ENCODE results near the gene CCR9. TPM values are rescaled to one million over a fixed set of nuclear protein-coding genes. Genes with fewer than 3 reads are reported as not detected.

CCR9 gene
- polyA plus RNA-seq, 3 donors = not detected

DNA sequence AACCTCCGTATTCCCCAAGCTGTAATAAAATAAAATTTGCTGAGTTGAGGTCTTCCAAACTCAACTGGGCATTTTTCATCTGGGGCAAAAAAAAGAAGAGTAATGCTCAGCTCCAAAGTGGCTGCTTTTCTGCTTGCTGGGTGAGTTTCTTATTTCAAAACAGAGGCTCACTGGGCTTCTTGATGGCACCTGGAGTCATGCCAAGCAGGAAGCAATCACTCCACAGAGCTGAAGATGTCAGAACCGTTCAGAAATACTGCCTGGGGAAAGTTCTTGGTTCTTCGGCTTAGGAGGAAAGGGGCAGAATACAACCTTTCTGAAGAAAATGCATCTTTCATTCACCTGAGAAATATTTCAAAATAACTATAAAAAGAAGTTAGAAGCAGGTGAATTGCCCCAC is 4.1 kb downstream of the CCR9 start:
- no peaks in the 10 kb centered on the region for H3K9me3 ChIP-seq (replicated peaks in 1 of 2; ENCODE audit: control insufficient read depth in 1 of 2, insufficient read depth in 1 of 2, low read length in 2 of 2)
- no CpG with 5 or more reads among the region's 3 CpGs for WGBS (ENCODE audit: insufficient coverage)
- Mint-ChIP-seq H3K9me3 (no peaks in the 10 kb centered on the region), H3K27ac (no peak overlapping the region), H3K4me3 (no peak overlapping the region), H3K27me3 (ENCODE audit: low read depth in 3 of 3) (peaks cover 2 to 5% (median 2%) of the 10 kb centered on the region in 3 donors), H3K36me3 (no peaks in the 10 kb centered on the region), H3K4me1 (peaks cover 21% of the 10 kb centered on the region)
- peaks cover 0 to 2% of the 10 kb centered on the region in 2 donors for H3K4me1 ChIP-seq (ENCODE audit: control insufficient read depth in 1 of 2, insufficient read depth in 2 of 2, low read length in 2 of 2)
- no peak overlapping the region for H3K9ac ChIP-seq (ENCODE audit: insufficient read depth, low read length, poor library complexity, severe bottlenecking)
- H3K36me3 ChIP-seq (replicated peaks in 1 of 2; ENCODE audit: control insufficient read depth in 1 of 2, insufficient read depth in 2 of 2, low read length in 2 of 2) = no peaks in the 10 kb centered on the region
- no peaks in the 10 kb centered on the region for H3K79me2 ChIP-seq (ENCODE audit: insufficient read depth, low read length)
- no peak overlapping the region for H3K27ac ChIP-seq (ENCODE audit: low read depth in 1 of 2, low read length in 2 of 2)
- H4K20me1 ChIP-seq (ENCODE audit: insufficient read depth, low read length) = no peaks in the 10 kb centered on the region
- no peaks in the 10 kb centered on the region for H3K27me3 ChIP-seq (ENCODE audit: control insufficient read depth in 2 of 2, insufficient read depth in 2 of 2, low read length in 2 of 2)
- no peak for DNase-seq
- TF ChIP-seq, protein P1, sequence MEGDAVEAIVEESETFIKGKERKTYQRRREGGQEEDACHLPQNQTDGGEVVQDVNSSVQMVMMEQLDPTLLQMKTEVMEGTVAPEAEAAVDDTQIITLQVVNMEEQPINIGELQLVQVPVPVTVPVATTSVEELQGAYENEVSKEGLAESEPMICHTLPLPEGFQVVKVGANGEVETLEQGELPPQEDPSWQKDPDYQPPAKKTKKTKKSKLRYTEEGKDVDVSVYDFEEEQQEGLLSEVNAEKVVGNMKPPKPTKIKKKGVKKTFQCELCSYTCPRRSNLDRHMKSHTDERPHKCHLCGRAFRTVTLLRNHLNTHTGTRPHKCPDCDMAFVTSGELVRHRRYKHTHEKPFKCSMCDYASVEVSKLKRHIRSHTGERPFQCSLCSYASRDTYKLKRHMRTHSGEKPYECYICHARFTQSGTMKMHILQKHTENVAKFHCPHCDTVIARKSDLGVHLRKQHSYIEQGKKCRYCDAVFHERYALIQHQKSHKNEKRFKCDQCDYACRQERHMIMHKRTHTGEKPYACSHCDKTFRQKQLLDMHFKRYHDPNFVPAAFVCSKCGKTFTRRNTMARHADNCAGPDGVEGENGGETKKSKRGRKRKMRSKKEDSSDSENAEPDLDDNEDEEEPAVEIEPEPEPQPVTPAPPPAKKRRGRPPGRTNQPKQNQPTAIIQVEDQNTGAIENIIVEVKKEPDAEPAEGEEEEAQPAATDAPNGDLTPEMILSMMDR (IDR thresholded peaks at IDR 0.05) = no peak
- H3K4me2 ChIP-seq (replicated peaks; ENCODE audit: extremely low read depth, low read length, poor library complexity, severe bottlenecking) = no peak overlapping the region
- intact Hi-C loops (cut with micrococcal nuclease) = no loop called here
- no peak overlapping the region for H3K4me3 ChIP-seq (replicated peaks in 1 of 3; ENCODE audit: low read depth in 2 of 3, low read length in 3 of 3)
- no peak overlapping the region for H2AFZ ChIP-seq (ENCODE audit: insufficient read depth, low read depth, low read length, poor library complexity, severe bottlenecking)

DNA sequence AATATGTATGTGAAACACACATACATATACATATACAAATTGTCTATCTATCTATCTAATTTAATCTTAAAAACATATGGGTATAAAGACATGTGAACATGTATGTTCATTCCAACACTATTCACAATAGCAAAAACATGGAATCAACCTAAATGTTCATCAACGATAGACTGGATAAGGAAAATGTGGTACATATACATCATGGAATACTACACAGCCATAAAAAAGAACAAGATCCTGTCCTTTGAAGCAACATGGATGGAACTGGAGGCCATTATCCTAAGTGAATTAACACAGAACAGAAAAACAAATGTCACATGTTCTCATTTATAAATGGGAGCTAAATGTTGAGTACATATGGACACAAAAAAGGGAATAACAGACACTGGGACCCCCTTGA is 5.8 kb downstream of the CCR9 start:
- H3K9ac ChIP-seq (ENCODE audit: insufficient read depth, low read length, poor library complexity, severe bottlenecking) = no peak overlapping the region
- no peaks in the 10 kb centered on the region for H3K79me2 ChIP-seq (ENCODE audit: insufficient read depth, low read length)
- TF ChIP-seq, protein P1 (IDR thresholded peaks at IDR 0.05) = no peak
- peaks cover 0 to 2% of the 10 kb centered on the region in 2 donors for H3K4me1 ChIP-seq (ENCODE audit: control insufficient read depth in 1 of 2, insufficient read depth in 2 of 2, low read length in 2 of 2)
- DNase-seq = no peak
- Mint-ChIP-seq H3K27me3 (ENCODE audit: low read depth in 3 of 3) (peaks cover 2 to 5% (median 2%) of the 10 kb centered on the region in 3 donors), H3K9me3 (no peaks in the 10 kb centered on the region), H3K36me3 (no peaks in the 10 kb centered on the region), H3K27ac (no peak overlapping the region), H3K4me3 (no peak overlapping the region), H3K4me1 (peaks cover 21% of the 10 kb centered on the region)
- no CpG with 5 or more reads among the region's 1 CpG for WGBS (ENCODE audit: insufficient coverage)
- no peaks in the 10 kb centered on the region for H3K27me3 ChIP-seq (ENCODE audit: control insufficient read depth in 2 of 2, insufficient read depth in 2 of 2, low read length in 2 of 2)
- no peaks in the 10 kb centered on the region for H3K9me3 ChIP-seq (replicated peaks in 1 of 2; ENCODE audit: control insufficient read depth in 1 of 2, insufficient read depth in 1 of 2, low read length in 2 of 2)
- H4K20me1 ChIP-seq (ENCODE audit: insufficient read depth, low read length) = no peaks in the 10 kb centered on the region
- no peak overlapping the region for H3K4me2 ChIP-seq (replicated peaks; ENCODE audit: extremely low read depth, low read length, poor library complexity, severe bottlenecking)
- H3K36me3 ChIP-seq (replicated peaks in 1 of 2; ENCODE audit: control insufficient read depth in 1 of 2, insufficient read depth in 2 of 2, low read length in 2 of 2) = no peaks in the 10 kb centered on the region
- H2AFZ ChIP-seq (ENCODE audit: insufficient read depth, low read depth, low read length, poor library complexity, severe bottlenecking) = no peak overlapping the region
- no peak overlapping the region for H3K27ac ChIP-seq (ENCODE audit: low read depth in 1 of 2, low read length in 2 of 2)
- H3K4me3 ChIP-seq (replicated peaks in 1 of 3; ENCODE audit: low read depth in 2 of 3, low read length in 3 of 3) = no peak overlapping the region
- intact Hi-C loops (cut with micrococcal nuclease) = no loop called here

Data from CD14-positive monocyte (primary cell).